Fibroblast of pulmonary artery (primary cell): ENCODE data around the gene SLC9A9.

Source experiments
- DNase-seq: peaks from one replicate; pipeline ENCODE4 v3.0.0-alpha.2; 2010; ENCODE audit warnings: low read depth
- H3K4me3 ChIP-seq: replicated peaks from 2 replicates; pipeline ENCODE4 v1.5.1; 2011; ENCODE audit warnings: low read depth, mild to moderate bottlenecking, control low read depth, low read length, moderate library complexity
- TF ChIP-seq, protein P1 (sequence below): IDR thresholded peaks from 2 replicates; pipeline ENCODE4 v1.5.1; 2011; ENCODE audit warnings: mild to moderate bottlenecking, control low read depth, low read length, inconsistent platforms; ENCODE audit errors: missing control alignments

Gene SLC9A9

DNA sequence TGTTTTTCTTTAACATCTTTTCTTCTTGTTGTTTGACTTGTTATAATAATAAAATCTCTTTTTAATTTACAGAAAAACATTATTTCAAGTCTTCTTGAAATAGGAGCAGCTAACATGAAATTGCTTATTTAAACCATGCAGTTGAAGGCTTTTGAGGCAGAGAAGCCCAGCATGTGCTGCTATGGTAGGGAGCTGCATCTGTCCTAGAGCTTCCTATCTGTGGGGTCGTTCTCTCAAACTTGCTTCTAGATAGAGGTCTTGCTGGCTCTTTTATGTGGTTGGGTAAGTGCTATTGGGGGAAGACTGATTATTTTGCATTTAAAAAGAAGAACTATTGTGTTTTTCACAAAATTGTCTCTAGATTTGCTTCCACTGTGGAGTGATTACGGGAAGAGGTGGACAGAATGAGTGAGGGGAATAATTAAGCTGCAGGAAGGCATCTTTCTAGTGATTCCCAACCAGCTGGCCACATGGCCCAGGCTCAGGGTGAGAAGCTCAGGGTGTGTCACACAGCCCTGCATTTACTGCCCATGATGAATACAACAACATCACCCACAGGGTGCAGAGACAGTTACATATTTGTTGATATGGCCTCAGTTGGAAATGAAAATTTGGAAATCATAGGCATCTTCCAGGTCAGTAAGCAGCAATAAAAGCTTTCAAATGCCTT is 630.0 kb downstream of the SLC9A9 start:
- TF ChIP-seq, protein P1, sequence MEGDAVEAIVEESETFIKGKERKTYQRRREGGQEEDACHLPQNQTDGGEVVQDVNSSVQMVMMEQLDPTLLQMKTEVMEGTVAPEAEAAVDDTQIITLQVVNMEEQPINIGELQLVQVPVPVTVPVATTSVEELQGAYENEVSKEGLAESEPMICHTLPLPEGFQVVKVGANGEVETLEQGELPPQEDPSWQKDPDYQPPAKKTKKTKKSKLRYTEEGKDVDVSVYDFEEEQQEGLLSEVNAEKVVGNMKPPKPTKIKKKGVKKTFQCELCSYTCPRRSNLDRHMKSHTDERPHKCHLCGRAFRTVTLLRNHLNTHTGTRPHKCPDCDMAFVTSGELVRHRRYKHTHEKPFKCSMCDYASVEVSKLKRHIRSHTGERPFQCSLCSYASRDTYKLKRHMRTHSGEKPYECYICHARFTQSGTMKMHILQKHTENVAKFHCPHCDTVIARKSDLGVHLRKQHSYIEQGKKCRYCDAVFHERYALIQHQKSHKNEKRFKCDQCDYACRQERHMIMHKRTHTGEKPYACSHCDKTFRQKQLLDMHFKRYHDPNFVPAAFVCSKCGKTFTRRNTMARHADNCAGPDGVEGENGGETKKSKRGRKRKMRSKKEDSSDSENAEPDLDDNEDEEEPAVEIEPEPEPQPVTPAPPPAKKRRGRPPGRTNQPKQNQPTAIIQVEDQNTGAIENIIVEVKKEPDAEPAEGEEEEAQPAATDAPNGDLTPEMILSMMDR: no peak
- H3K4me3 ChIP-seq: no peak overlapping the region
- no peak for DNase-seq

DNA sequence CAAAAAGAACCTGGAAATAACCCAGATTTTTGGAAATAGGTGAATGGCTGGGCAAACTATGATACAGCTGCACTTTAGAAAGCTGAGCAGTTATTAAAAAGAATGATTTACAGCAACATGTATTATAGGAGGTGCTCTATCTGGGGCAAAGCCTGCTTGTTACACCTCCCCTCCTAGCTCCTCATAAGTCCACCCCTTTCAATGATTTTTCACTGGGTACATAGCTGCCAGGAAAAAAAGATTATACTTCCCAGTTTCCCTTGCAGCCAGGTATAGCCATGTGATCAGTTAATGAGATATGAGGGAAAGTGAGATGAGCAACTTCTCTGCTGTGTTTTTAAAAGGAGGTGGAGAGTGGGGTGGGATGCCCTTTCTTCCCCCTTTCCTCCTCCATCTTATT is 631.0 kb downstream of the SLC9A9 start:
- TF ChIP-seq, protein P1: no peak
- H3K4me3 ChIP-seq: no peak overlapping the region
- no peak for DNase-seq

DNA sequence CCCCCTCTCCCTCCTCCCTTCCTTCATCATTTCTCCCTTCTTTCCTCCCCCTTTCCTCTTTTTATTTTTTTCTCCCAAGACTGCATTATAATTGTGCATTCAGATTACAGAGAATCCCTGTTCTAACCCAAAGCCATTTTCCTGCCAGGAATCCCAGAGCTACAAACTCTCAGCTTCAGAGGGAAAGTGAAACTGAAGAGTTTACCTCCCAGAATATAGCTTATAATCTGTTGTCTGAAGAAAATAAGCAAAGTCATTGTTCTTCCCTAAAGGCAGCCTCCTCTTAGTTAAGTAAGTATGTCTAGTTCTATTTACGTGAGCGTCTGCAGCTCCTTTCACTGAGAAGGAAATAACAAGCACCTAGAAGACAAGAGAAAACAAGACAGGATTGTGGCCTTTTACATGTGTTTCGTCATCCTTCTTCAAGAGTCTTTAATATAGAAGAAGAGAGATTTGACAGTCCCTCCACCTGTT is 631.5 kb downstream of the SLC9A9 start:
- H3K4me3 ChIP-seq: no peak overlapping the region
- DNase-seq: peak; percentile 20

More for the DNA sequence above, 631.5 kb downstream of the SLC9A9 start:
- TF ChIP-seq, protein P1: no peak
